ENCODE data around the gene SH3BP4.

DNA sequence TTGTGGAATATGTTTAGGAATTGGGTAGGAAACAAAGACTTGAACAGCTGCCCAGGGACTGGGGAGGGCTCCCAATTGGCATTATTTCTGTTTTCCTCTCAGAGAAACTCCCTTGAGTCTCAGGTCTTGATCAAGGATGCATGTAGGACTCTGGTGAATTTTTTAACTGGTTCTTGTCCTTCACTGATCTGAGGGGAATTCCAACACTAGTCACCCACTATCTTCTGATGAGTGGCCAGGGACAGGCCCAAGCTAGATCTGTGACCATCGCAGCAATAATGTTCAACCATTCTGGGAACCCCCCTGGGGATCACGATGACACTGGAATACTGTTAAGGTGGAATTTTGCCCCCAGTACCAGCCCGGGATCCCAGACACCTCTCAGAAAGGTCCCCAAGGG is 132.0 kb downstream of the SH3BP4 start:
- TF ChIP-seq, protein P1, sequence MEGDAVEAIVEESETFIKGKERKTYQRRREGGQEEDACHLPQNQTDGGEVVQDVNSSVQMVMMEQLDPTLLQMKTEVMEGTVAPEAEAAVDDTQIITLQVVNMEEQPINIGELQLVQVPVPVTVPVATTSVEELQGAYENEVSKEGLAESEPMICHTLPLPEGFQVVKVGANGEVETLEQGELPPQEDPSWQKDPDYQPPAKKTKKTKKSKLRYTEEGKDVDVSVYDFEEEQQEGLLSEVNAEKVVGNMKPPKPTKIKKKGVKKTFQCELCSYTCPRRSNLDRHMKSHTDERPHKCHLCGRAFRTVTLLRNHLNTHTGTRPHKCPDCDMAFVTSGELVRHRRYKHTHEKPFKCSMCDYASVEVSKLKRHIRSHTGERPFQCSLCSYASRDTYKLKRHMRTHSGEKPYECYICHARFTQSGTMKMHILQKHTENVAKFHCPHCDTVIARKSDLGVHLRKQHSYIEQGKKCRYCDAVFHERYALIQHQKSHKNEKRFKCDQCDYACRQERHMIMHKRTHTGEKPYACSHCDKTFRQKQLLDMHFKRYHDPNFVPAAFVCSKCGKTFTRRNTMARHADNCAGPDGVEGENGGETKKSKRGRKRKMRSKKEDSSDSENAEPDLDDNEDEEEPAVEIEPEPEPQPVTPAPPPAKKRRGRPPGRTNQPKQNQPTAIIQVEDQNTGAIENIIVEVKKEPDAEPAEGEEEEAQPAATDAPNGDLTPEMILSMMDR (IDR thresholded peaks at IDR 0.05), result no peak
- TF ChIP-seq EZH2 (IDR thresholded peaks at IDR 0.05) (no peak), EZH2phosphoT487 (IDR thresholded peaks at IDR 0.05) (no peak)

Data from neural progenitor cell (in vitro differentiated cells).